NCI-H2196 (cell line): ENCODE measurements around the gene RDH12.

Experiments
- DNase-seq: peaks from one replicate; lab custom pipeline; 2025; ENCODE audit not compliant: unreplicated experiment; lab: John Stamatoyannopoulos, UW

RDH12 gene

GRCh38 chr14:67746927-67747326 is 45.2 kb downstream of the RDH12 start:
- DNase-seq = no peak

GRCh38 chr14:67748312-67748711 is 46.6 kb downstream of the RDH12 start:
- no peak for DNase-seq

- no peak for DNase-seq
These were observed 47.8 kb downstream of the RDH12 start for GRCh38 chr14:67749341-67750084.

DNA sequence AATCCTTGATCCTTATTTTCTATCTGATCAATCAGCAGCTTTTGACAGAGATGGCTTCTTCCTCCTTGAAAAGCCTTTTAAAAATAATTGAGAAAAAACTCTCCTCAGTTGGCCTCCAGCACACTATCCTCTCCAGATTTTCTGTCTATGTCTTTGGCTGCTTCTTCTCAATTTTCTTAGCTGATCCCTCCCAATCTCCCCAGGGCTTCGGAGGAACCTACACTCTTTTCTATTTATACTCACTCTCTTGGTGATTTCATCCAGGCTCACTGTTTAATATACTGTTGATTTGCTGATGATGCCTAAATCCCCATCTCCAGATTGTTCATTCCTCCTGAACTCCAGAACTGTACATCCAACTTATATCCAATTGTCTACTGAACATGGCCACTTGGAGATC is 54.8 kb downstream of the RDH12 start:
- DNase-seq = no peak

- no peak for DNase-seq
These were observed 55.5 kb downstream of the RDH12 start for GRCh38 chr14:67757175-67757574.

DNA sequence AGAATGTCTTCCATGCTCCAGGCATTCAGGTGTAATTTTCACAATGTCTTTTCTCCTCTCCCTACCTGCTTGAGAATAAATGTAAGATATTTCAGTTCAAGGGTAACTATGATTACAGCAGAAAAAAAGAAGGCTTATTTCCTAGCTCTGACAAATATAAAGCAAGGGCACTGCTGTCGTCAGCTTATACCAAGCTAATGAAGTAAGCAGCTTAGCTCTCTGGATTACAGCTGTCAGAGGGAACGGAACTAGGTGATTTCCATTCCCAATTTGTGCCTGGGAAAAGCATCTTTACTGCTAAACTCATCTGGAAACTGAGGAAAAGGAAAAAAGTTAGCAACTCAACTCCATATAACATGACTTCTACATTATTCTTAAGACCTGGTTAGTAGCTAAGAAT is 58.2 kb downstream of the RDH12 start:
- no peak for DNase-seq

- no peak for DNase-seq
These were observed 60.4 kb downstream of the RDH12 start for GRCh38 chr14:67762051-67762450.

- no peak for DNase-seq
These were observed 61.6 kb downstream of the RDH12 start for GRCh38 chr14:67763158-67763822.

DNA sequence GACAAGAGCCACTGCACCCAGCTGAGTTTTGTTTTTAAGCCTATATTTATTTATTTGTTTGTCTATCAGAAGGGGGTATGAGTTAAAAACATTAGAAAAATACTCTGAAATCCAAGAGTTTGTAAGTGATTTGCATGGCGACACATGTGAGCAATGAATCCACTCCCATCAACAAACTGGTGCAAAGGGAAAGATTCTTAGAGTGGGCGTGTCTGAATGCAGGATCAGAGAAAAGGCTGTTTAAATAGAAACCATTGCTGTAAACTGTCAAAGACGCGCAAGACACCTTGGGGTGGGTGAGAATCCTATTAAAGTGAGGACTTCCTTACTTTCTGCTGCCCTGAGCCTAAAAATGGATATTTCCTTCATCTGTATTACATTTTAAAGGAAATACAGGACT is 62.8 kb downstream of the RDH12 start:
- DNase-seq = no peak

DNA sequence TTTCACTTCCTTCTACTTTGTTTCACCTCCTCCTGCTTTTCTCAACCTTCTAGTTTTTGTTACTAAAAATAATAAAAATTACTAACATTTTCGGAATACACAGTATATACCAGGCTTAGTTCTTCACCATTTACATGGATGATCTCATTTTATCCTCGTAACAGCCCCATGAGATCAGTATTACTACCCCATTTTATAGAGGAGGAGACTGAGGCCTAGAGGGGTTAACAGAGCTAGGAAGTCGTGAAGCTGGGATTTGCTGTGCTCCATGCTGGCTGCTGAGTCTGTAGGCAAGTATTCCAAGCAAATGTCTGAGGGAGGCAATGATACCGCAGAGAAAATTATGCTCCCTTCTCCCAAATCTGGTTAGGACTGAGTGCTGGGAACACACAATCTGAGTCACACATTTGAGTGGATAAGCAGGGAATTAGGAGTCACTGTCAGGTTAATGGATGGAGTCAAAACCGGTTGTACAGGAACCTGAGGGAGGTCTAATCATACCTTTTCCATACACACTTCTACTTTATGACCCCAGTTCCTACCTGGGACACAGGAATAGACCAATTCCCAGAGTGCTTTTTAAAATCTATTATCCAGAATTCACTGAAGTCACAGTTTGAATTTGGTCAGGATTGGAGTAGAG is 63.6 kb downstream of the RDH12 start:
- DNase-seq = no peak

DNA sequence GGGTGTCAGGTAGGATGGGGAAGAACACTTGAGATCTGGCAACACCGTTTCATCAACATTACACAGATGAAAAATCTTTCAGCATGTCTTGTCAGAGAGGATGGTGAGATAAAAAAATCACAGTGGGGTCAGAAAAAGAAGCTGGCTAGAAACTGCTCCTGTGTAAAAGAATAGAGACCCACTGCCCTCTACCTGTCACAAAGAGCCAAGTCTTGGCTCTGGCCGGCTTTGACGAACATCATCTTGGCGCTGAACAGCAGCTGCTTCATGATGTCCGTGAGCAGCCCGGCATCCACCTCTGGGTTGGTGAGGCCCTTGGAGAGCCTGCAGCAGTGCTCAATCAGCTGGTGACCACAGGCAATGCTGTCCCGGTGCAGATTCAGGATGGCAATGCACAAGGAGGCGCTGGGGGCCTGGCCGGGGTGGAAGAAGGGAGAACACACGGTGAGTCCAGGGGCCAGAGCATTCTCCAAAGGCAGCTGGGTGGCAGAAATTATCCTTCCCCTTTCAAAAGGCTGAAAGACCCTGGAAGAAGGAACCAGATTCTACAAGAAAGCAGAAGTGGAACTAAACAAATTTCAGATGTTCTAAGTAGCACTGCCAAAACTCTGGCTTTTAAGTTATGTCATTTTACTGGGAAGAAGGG is 64.5 kb downstream of the RDH12 start:
- DNase-seq = no peak

DNA sequence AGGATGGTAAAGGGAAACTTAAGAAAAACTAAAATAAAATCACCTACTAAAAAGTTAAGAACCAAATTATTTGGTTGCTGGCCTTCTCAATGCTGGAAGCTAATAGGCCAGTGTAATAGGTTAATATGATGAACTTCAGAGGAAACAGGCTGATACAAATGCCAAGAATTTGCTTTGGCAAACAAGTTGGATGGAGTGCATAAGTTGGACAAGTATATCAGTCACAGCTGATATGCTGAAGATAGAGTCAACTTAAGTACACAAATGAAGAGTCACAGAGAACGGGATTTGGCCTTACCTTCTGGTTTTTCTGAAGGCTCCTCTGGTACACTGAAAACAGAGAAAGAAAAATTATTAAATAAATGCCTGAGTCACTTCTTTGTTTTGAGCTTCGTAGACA is 66.5 kb downstream of the RDH12 start:
- DNase-seq = no peak

DNA sequence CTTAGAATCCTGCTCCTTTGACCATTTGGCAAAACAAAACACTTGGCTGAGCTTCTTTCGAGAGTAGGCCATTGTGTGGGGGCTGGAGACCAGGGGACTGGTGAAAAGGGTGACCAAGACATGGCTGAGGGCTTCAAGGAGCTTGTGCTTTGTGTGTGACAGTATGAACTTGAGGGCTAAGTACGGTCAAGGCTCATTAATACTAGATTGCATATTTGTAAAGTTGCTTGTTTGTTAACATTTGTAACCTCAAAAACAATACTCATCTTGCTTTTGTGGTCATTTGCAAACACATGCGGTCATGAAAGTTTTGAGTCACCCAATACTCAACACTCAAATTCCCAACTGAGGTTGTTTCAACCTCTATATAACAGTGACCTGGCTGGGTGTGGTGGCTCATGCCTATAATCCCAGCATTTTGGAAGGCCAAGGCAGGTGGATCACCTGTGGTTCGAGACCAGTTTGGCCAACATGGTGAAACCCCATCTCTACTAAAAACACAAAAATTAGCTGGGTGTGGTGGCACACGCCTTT is 72.2 kb downstream of the RDH12 start:
- no peak for DNase-seq

GRCh38 chr14:67776653-67777322 is 75.1 kb downstream of the RDH12 start:
- DNase-seq = no peak

GRCh38 chr14:67778792-67779191 is 77.1 kb downstream of the RDH12 start:
- no peak for DNase-seq

DNA sequence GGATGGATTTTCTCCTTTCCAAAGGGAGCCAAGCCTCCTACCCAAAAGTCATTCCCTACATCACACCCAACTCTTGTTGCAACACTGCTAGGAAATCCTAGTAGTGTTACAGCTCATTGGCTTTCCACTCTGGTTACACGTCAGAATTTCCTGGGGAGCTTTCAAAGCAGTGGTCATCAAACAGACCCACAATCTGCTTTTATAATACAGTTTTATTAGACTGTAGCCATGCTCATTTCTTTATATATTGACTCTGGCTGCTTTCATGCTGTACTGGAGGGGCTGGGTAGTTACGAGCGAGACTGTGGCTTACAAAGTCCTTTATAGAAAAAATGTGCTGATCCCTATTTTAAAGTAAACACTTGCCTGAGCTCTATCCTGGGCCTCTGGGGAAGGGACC is 80.4 kb downstream of the RDH12 start:
- no peak for DNase-seq
